Thymus (tissue), 11 donors: Measurements from ENCODE around the gene SLC30A5. TPM values are rescaled to one million over a fixed set of nuclear protein-coding genes. Genes with fewer than 3 reads are reported as not detected.
"Not testable (repeated sequence)": the region's sequence is repeated elsewhere in the genome, so short reads cannot be mapped to it uniquely, and the experiment has no call there.

Experiments used
- DNase-seq, 9 donors: peaks; one replicate each; pipeline ENCODE4 v3.0.0-alpha.2; 2013; ENCODE audit warnings: low spot score in 9 of 9, low read depth in 6 of 9, missing footprints in 1 of 9
- H3K27ac ChIP-seq, 2 donors: one replicate each; pipeline ENCODE4 v1.5.1; 2013; ENCODE audit warnings: control low read depth in 1 of 2, low read depth in 1 of 2, low read length in 1 of 2, mild to moderate bottlenecking in 1 of 2, moderate library complexity in 1 of 2
- H3K27me3 ChIP-seq, 2 donors: one replicate each; pipeline ENCODE4 v1.5.1; 2013; ENCODE audit warnings: low read length in 1 of 2; ENCODE audit not compliant: control insufficient read depth in 2 of 2, insufficient read depth in 1 of 2
- H3K36me3 ChIP-seq, 2 donors: one replicate each; pipeline ENCODE4 v1.5.1; 2013; ENCODE audit warnings: low read length in 1 of 2, mild to moderate bottlenecking in 1 of 2, moderate library complexity in 1 of 2; ENCODE audit not compliant: control insufficient read depth in 2 of 2, insufficient read depth in 2 of 2
- H3K4me1 ChIP-seq, 2 donors: one replicate each; pipeline ENCODE4 v1.5.1; 2013; ENCODE audit warnings: low read length in 2 of 2; ENCODE audit not compliant: control insufficient read depth in 2 of 2, insufficient read depth in 2 of 2
- H3K4me3 ChIP-seq, 2 donors: one replicate each; pipeline ENCODE4 v1.5.1; 2013; ENCODE audit warnings: low read length in 2 of 2, control low read depth in 1 of 2, mild to moderate bottlenecking in 1 of 2
- H3K9me3 ChIP-seq, 2 donors: one replicate each; pipeline ENCODE4 v1.5.1; 2013; ENCODE audit warnings: low read length in 1 of 2, mild to moderate bottlenecking in 1 of 2; ENCODE audit not compliant: control insufficient read depth in 2 of 2, insufficient read depth in 1 of 2
- WGBS: extraction: QIAGEN DNeasy Blood & Tissue Kit; methylation state at CpG from one replicate; pipeline ENCODE4 v1.1.7; 2013; 5-methylcytosine and 5-hydroxymethylcytosine counted together
- polyA plus RNA-seq: library from polyadenylated mRNA; stranded (reverse); fragments of 200-250 nt; gene quantifications from one replicate; pipeline ENCODE4 v1.2.3, GENCODE V29; 2013
- total RNA-seq: library from RNA; stranded (reverse); fragments of 120-200 nt; gene quantifications from one replicate; pipeline ENCODE4 v1.2.4, GENCODE V29; 2013
- donor health status: healthy.

Gene SLC30A5
- total and polyA plus RNA-seq, 2 donors, result 37.6 to 54.9 TPM

GRCh38 chr5:69129413-69129812 is 35.6 kb downstream of the SLC30A5 start:
- Histone ChIP-seq H3K4me1 (no peaks in the 10 kb centered on the region), H3K9me3 (no peaks in the 10 kb centered on the region), H3K4me3 (no peak overlapping the region), H3K27me3 (no peaks in the 10 kb centered on the region), H3K27ac (no peak overlapping the region), H3K36me3 (peaks cover 13 to 25% of the 10 kb centered on the region in 2 donors)
- no peak for DNase-seq

- no peaks in the 10 kb centered on the region for H3K4me1 ChIP-seq
- no peaks in the 10 kb centered on the region for H3K9me3 ChIP-seq
- WGBS, result 91% methylated on average over 2 of the region's 2 CpGs
- no peak overlapping the region for H3K4me3 ChIP-seq
- no peaks in the 10 kb centered on the region for H3K27me3 ChIP-seq
- no peak for DNase-seq
- H3K36me3 ChIP-seq, result peaks cover 10 to 21% of the 10 kb centered on the region in 2 donors
- H3K27ac ChIP-seq, result no peak overlapping the region
These were observed 36.4 kb downstream of the SLC30A5 start for GRCh38 chr5:69130241-69130640.

DNA sequence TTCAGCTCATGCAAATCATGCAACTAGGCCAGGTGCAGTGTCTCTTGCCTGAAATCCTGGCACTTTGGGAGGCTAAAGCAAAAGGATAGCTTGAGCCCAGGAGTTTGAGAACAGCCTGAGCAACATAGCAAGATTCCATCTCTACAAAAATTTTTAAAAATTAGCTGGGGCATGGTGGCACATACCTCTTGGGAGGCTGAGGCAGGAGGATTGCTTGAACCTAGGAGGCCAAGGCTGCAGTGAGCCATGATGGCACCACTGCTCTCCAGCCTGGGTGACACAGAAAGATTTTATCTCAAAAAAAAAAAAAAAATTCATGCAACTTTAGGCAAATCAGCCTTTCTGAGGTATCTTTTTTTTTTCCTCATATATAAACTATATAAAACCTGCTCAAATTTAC is 37.5 kb downstream of the SLC30A5 start:
- DNase-seq, result no peak
- Histone ChIP-seq H3K36me3 (peaks cover 9 to 21% of the 10 kb centered on the region in 2 donors), H3K4me1 (no peaks in the 10 kb centered on the region), H3K27ac (no peak overlapping the region), H3K4me3 (no peak overlapping the region), H3K27me3 (no peaks in the 10 kb centered on the region), H3K9me3 (no peaks in the 10 kb centered on the region)

- Histone ChIP-seq H3K27me3 (no peaks in the 10 kb centered on the region), H3K27ac (no peak overlapping the region), H3K36me3 (peaks cover 3 to 4% of the 10 kb centered on the region in 2 donors), H3K4me1 (no peaks in the 10 kb centered on the region), H3K9me3 (no peaks in the 10 kb centered on the region), H3K4me3 (no peak overlapping the region)
- WGBS, result 92% methylated on average over 7 of the region's 7 CpGs
- DNase-seq, result no peak
These were observed 40.3 kb downstream of the SLC30A5 start for GRCh38 chr5:69134126-69134525.

- no peak for DNase-seq
- Histone ChIP-seq H3K4me3 (no peak overlapping the region), H3K9me3 (peaks cover 0 to 1% of the 10 kb centered on the region in 2 donors), H3K27me3 (no peaks in the 10 kb centered on the region), H3K27ac (no peak overlapping the region), H3K4me1 (no peaks in the 10 kb centered on the region), H3K36me3 (peaks cover under 1 to 3% of the 10 kb centered on the region in 2 donors)
- WGBS, result 94% methylated on average over 3 of the region's 3 CpGs
These were observed 42.5 kb downstream of the SLC30A5 start for GRCh38 chr5:69136293-69136692.

DNA sequence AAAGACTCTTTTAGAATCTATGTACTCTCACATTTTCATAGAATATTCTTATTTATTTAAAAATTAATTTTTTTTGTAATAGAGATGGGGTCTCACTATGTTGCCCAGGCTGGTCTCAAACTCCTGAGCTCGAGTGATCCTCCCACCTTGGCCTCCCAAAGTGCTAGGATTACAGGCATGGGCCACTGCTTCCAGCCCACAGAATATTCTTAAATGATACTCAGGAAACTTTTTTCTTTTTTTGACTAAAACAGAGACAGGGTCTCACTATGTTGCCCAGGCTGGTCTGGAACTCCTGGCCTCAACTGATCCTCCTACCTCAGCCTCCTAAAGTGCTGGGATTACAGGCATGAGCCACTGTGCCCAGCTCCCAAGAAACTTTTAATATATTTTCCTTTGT is 43.4 kb downstream of the SLC30A5 start:
- 98% methylated on average over 1 of the region's 1 CpG for WGBS
- not testable (repeated sequence) for DNase-seq, H3K9me3 ChIP-seq, H3K27ac ChIP-seq, H3K36me3 ChIP-seq, H3K27me3 ChIP-seq, H3K4me3 ChIP-seq, H3K4me1 ChIP-seq

GRCh38 chr5:69137807-69138206 is 44.0 kb downstream of the SLC30A5 start:
- Histone ChIP-seq H3K4me3 (no peak overlapping the region), H3K9me3 (peaks cover 0 to 4% of the 10 kb centered on the region in 2 donors), H3K27me3 (no peaks in the 10 kb centered on the region), H3K27ac (no peak overlapping the region), H3K36me3 (peaks cover 0 to 3% of the 10 kb centered on the region in 2 donors), H3K4me1 (no peaks in the 10 kb centered on the region)
- WGBS, result 98% methylated on average over 5 of the region's 5 CpGs
- DNase-seq, result no peak

DNA sequence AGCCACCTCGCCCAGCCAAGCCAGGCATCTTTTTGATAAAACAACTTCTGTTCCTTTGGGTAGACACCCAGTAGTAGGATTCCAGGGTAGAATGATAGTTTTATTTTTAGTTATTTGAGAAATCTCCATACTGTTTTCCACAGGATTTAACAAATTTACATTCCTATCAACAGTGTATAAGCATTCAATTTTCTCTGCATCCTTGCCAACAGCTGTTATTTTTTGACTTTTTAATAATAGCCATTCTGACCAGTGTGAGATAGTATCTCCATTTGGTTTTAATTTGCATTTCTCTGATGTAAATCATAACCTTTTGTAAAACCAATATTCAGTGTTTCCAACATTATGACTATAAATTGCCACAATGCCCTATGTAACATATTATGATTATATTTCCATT is 45.0 kb downstream of the SLC30A5 start:
- Histone ChIP-seq H3K36me3 (peaks cover 0 to 3% of the 10 kb centered on the region in 2 donors), H3K27ac (no peak overlapping the region), H3K4me3 (no peak overlapping the region), H3K9me3 (peaks cover 0 to 4% of the 10 kb centered on the region in 2 donors), H3K4me1 (no peaks in the 10 kb centered on the region), H3K27me3 (no peaks in the 10 kb centered on the region)
- no peak for DNase-seq
- 98% methylated on average over 1 of the region's 1 CpG for WGBS

DNA sequence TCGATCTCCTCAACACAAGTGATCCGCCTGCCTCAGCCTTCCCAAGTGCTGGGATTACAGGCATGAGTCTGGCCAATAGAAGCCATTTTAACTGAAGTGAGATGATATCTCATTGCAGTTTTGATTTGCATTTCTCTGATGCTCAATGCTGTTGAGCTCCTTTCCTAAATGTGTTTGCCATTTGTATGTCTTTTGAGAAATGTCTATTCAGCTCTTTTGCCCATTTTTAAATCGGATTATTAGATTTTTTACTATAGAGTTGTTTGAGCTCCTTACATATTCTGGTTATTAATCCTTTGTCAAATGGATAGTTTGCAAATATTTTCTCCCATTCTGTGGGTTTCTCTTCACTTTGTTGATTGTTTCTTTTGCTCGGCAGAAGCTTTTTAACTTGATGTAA is 46.4 kb downstream of the SLC30A5 start:
- not testable (repeated sequence) for DNase-seq, H3K36me3 ChIP-seq, H3K9me3 ChIP-seq, H3K27me3 ChIP-seq, H3K4me1 ChIP-seq, H3K4me3 ChIP-seq, H3K27ac ChIP-seq
- WGBS, result over 99% methylated on average over 4 of the region's 4 CpGs

GRCh38 chr5:69140827-69141226 is 47.0 kb downstream of the SLC30A5 start:
- DNase-seq, result no peak
- Histone ChIP-seq H3K36me3 (peaks cover 0 to 1% of the 10 kb centered on the region in 2 donors), H3K4me3 (no peak overlapping the region), H3K27ac (no peak overlapping the region), H3K4me1 (no peaks in the 10 kb centered on the region), H3K27me3 (no peaks in the 10 kb centered on the region), H3K9me3 (peaks cover 0 to 4% of the 10 kb centered on the region in 2 donors)
- WGBS, result 97% methylated on average over 1 of the region's 1 CpG
